DOHH2 (cell line): ENCODE measurements around the gene HIVEP3.
A peak's percentile ranks its signal among the peaks of the same experiment; 100 is the strongest.

Experiments
- H3F3A ChIP-seq: fragments of 200-600 bp; sonication (generic), shearing (Covaris generic); 2 replicates; pipeline ENCODE4 v1.6.0; 2016; ENCODE audit warnings: antibody characterized with exemption, mild to moderate bottlenecking; ENCODE audit not compliant: control insufficient read depth, insufficient read depth
- H3K27ac ChIP-seq: fragments of 200-600 bp; sonication (generic); 2 replicates; pipeline ENCODE4 v1.5.1; 2014; ENCODE audit warnings: low read depth, mild to moderate bottlenecking, low read length, moderate library complexity
- H3K27me3 ChIP-seq: fragments of 200-600 bp; sonication (generic); 2 replicates; pipeline ENCODE4 v1.6.1; 2014; ENCODE audit warnings: mild to moderate bottlenecking, low read length, mixed read lengths; ENCODE audit not compliant: control insufficient read depth
- H3K36me3 ChIP-seq: fragments of 200-600 bp; sonication (generic); 2 replicates; pipeline ENCODE4 v1.6.1; 2014; ENCODE audit warnings: mild to moderate bottlenecking, low read length, moderate library complexity, mixed read lengths; ENCODE audit not compliant: control insufficient read depth
- H3K4me1 ChIP-seq: fragments of 200-600 bp; sonication (generic); 2 replicates; pipeline ENCODE4 v1.6.1; 2014; ENCODE audit warnings: mild to moderate bottlenecking, low read length, mixed read lengths; ENCODE audit not compliant: control insufficient read depth
- H3K4me2 ChIP-seq: fragments of 200-600 bp; sonication (generic); 2 replicates; pipeline ENCODE4 v1.6.0; 2014; ENCODE audit warnings: mild to moderate bottlenecking, low read length, moderate library complexity
- H3K4me3 ChIP-seq: fragments of 200-600 bp; sonication (generic); 2 replicates; pipeline ENCODE4 v1.5.1; 2014; ENCODE audit warnings: mild to moderate bottlenecking, low read length, mixed read lengths
- H3K79me2 ChIP-seq: fragments of 200-600 bp; sonication (generic); 2 replicates; pipeline ENCODE4 v1.6.1; 2014; ENCODE audit warnings: mild to moderate bottlenecking, low read length, mixed read lengths; ENCODE audit not compliant: control insufficient read depth
- H3K9me2 ChIP-seq: fragments of 200-600 bp; sonication (generic); replicated peaks from 2 replicates; pipeline ENCODE4 v1.6.1; 2014; ENCODE audit warnings: mild to moderate bottlenecking, low read length, mixed read lengths; ENCODE audit not compliant: control insufficient read depth
- H3K9me3 ChIP-seq: fragments of 200-600 bp; sonication (generic); 2 replicates; pipeline ENCODE4 v1.6.1; 2014; ENCODE audit warnings: antibody characterized with exemption, low read length, mixed read lengths; ENCODE audit not compliant: control insufficient read depth, insufficient read depth
- H4K20me1 ChIP-seq: fragments of 200-600 bp; sonication (generic); 2 replicates; pipeline ENCODE4 v1.6.0; 2014; ENCODE audit warnings: low read depth, mild to moderate bottlenecking, antibody characterized with exemption, low read length, moderate library complexity; ENCODE audit not compliant: control insufficient read depth, insufficient read depth
- EZH2phosphoT487 ChIP-seq: fragments of 200-600 bp; sonication (generic); IDR thresholded peaks from 2 replicates; pipeline ENCODE4 v1.6.1; 2017; ENCODE audit warnings: borderline replicate concordance, mild to moderate bottlenecking, antibody characterized with exemption, low read length, moderate library complexity, mixed read lengths
- TF ChIP-seq, protein P1 (sequence below): fragments of 200-600 bp; sonication (generic); IDR thresholded peaks from one replicate; pipeline ENCODE4 v1.5.1; 2014; ENCODE audit warnings: antibody characterized with exemption, mild to moderate bottlenecking, low read depth, low read length; ENCODE audit not compliant: poor library complexity, severe bottlenecking

HIVEP3 gene

DNA sequence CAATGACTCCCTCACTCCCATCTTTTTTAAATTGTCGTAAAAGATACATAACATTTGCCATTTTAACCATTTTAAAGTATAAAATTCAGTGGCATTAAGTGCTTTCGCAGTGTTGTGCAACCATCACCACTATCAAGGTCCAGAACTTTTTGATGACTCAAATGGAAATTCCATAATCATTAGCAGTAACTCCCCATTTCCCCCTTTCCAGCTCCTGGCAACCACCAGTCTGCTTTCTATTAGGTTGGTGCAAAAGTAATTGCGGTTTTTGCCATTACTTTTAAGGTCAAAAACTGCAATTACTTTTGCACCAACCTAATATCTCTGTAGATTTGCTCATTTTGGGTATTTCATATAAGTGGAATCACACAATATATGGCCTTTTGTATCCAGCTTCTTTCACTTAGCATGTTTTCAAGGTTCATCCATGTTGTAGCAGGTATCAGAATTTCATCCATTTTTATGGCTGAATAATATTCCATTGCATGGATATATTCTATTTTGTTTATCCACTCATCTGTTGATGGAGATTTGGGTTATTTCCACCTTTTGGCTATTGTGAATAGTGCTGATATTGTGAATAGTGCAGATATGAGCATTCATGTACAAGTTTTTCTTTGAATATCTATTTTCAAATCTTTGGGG is 159.7 kb downstream of the HIVEP3 start:
- H3K79me2 ChIP-seq, result no peaks in the 10 kb centered on the region

DNA sequence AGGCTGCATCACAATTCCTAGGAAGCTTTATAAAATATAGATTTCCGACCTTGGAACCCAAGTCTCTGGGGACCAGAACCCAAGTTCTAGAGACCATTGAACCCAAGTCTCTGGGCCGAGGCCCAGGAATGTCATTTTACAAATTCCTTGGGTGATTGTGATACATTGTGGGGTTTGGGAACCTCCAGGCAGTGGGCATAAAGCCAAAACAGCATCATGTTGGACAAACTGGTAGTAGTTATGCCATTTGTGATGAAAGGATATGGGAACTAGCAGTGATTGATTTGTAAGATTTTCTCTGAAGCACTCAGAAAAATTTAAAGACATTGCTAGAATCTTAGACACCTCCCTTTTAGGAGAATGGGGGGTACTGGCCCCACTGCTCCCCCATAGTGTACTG is 160.2 kb downstream of the HIVEP3 start:
- TF ChIP-seq, protein P1, sequence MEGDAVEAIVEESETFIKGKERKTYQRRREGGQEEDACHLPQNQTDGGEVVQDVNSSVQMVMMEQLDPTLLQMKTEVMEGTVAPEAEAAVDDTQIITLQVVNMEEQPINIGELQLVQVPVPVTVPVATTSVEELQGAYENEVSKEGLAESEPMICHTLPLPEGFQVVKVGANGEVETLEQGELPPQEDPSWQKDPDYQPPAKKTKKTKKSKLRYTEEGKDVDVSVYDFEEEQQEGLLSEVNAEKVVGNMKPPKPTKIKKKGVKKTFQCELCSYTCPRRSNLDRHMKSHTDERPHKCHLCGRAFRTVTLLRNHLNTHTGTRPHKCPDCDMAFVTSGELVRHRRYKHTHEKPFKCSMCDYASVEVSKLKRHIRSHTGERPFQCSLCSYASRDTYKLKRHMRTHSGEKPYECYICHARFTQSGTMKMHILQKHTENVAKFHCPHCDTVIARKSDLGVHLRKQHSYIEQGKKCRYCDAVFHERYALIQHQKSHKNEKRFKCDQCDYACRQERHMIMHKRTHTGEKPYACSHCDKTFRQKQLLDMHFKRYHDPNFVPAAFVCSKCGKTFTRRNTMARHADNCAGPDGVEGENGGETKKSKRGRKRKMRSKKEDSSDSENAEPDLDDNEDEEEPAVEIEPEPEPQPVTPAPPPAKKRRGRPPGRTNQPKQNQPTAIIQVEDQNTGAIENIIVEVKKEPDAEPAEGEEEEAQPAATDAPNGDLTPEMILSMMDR, result no peak
- TF ChIP-seq EZH2phosphoT487, result no peak
- H3K4me3 ChIP-seq, result no peak overlapping the region

More for the DNA sequence above, 159.7 kb downstream of the HIVEP3 start:
- Histone ChIP-seq H3K4me2 (no peak overlapping the region), H3K4me1 (no peaks in the 10 kb centered on the region), H4K20me1 (no peaks in the 10 kb centered on the region), H3F3A (no peaks in the 10 kb centered on the region), H3K9me3 (peaks cover 24% of the 10 kb centered on the region), H3K27ac (no peak overlapping the region), H3K4me3 (no peak overlapping the region), H3K9me2 (no peaks in the 10 kb centered on the region), H3K27me3 (no peaks in the 10 kb centered on the region; the same call in 1 of the 2 replicates), H3K36me3 (no peaks in the 10 kb centered on the region)
- no peak for TF ChIP-seq EZH2phosphoT487
- TF ChIP-seq, protein P1, result no peak

DNA sequence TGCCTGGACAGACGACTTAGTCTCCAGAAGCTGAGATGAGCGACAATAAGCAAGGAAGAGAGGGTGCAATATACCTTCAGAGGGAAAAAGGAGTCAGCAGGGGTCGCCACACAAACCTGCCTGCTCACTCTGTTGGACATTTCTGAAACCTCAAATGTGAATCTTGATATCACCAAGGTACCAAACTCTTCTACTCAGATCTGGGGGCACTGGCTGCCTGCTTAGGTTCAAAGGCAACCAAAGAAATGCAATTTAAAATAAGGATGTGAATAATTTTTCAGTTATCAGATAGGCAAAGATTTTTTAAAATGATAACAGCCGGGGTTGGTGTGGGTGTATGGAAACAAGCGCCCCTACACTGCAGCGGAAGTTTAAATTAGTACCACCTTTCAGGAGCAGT is 164.2 kb downstream of the HIVEP3 start:
- no peaks in the 10 kb centered on the region; the same call in 1 of the 2 replicates for H3K27me3 ChIP-seq
- H3K4me2 ChIP-seq, result no peak overlapping the region
- no peaks in the 10 kb centered on the region for H3F3A ChIP-seq
- H3K79me2 ChIP-seq, result no peaks in the 10 kb centered on the region
- H3K27ac ChIP-seq, result no peak overlapping the region
- H3K36me3 ChIP-seq, result no peaks in the 10 kb centered on the region
- no peak overlapping the region for H3K4me3 ChIP-seq
- no peaks in the 10 kb centered on the region for H4K20me1 ChIP-seq
- no peak for TF ChIP-seq EZH2phosphoT487
- TF ChIP-seq, protein P1, result peak; percentile 62
- peaks cover 31% of the 10 kb centered on the region for H3K4me1 ChIP-seq
- no peaks in the 10 kb centered on the region for H3K9me2 ChIP-seq
- H3K9me3 ChIP-seq, result no peaks in the 10 kb centered on the region

More for the DNA sequence above, 160.2 kb downstream of the HIVEP3 start:
- H3F3A ChIP-seq, result no peaks in the 10 kb centered on the region
- H3K4me2 ChIP-seq, result no peak overlapping the region
- no peaks in the 10 kb centered on the region for H3K36me3 ChIP-seq
- no peaks in the 10 kb centered on the region for H3K79me2 ChIP-seq
- peaks cover 24% of the 10 kb centered on the region for H3K9me3 ChIP-seq
- H3K4me1 ChIP-seq, result no peaks in the 10 kb centered on the region
- H4K20me1 ChIP-seq, result no peaks in the 10 kb centered on the region
- no peaks in the 10 kb centered on the region for H3K9me2 ChIP-seq
- H3K27me3 ChIP-seq, result no peaks in the 10 kb centered on the region; the same call in 1 of the 2 replicates
- H3K27ac ChIP-seq, result no peak overlapping the region
